Measurements from ENCODE around the gene TPK1. TPM values are rescaled to one million over a fixed set of nuclear protein-coding genes. Genes with fewer than 3 reads are reported as not detected.

The TPK1 gene
- total and polyA plus RNA-seq, 2 donors, result 6.7 to 7.4 TPM

DNA sequence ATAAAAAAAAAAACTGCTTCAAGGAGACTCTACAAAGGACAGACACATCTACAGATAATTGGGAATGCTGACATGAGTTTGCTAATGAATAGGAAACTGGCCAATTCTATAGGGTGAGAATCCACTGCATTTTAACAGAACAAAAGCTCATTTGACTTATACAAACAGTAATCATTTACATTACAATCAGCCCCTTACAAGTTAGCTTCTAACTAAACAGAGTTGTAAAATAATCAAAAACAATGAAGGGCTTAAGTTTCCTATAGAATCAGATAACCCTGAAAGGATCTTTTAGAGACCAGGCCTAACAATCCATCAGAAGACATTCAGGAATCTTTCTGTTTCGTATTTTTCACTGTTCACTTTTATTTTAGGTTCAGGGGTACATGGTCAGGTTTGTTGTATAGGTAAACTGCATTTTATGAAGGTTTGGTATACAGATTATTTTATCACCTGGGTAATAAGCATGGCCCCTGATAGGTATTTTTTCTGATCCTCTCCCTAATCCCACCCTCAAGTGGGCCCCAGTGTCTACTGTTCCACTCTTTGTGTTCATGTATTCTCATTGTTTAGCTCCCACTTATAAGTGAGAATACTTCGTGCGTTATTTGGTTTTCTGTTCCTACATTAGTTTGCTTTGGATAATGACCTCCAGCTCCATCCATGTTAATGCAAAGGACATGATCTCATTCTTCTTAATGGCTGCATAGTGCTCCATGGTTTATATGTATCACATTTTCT is 301.0 kb downstream of the TPK1 start:
- H3K27me3 ChIP-seq (ENCODE audit: control insufficient read depth in 2 of 2, insufficient read depth in 1 of 2, low read length in 1 of 2), result no peaks in the 10 kb centered on the region

DNA sequence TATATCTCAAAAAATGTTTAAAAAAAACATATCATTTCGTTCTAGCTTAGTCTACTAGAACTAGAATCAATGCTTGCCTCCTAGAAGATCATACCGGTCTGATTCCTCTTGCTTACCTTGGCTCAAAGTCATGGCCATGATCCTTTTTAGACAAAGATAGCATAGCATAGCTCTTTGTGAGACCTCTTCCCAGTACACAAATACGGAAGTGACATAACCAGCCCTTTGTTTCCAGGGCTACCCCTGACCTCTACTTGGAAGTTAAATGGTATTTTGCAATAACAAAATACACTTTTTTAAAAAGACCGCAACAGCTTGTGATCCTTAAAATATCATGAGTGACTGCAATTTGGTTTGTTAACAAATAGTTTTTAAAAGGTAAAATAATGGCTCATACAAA is 301.7 kb downstream of the TPK1 start:
- Histone ChIP-seq H3K4me1 (ENCODE audit: control insufficient read depth in 2 of 2, insufficient read depth in 2 of 2, low read length in 2 of 2) (no peaks in the 10 kb centered on the region), H3K27ac (ENCODE audit: low read depth in 1 of 2, low read length in 1 of 2) (no peak overlapping the region), H3K27me3 (ENCODE audit: control insufficient read depth in 2 of 2, insufficient read depth in 1 of 2, low read length in 1 of 2) (no peaks in the 10 kb centered on the region), H3K4me3 (ENCODE audit: low read length in 2 of 2) (no peak overlapping the region), H3K9me3 (ENCODE audit: control insufficient read depth in 2 of 2, insufficient read depth in 1 of 2, low read length in 1 of 2) (no peaks in the 10 kb centered on the region), H3K36me3 (ENCODE audit: control insufficient read depth in 2 of 2, insufficient read depth in 2 of 2, low read length in 1 of 2) (no peaks in the 10 kb centered on the region)
- WGBS, result 94% methylated on average over 4 of the region's 4 CpGs
- DNase-seq (ENCODE audit: low read depth in 6 of 9, low spot score in 9 of 9), result no peak

More for the DNA sequence above, 301.0 kb downstream of the TPK1 start:
- DNase-seq (ENCODE audit: low read depth in 6 of 9, low spot score in 9 of 9), result no peak
- H3K4me3 ChIP-seq (ENCODE audit: low read length in 2 of 2), result no peak overlapping the region
- H3K27ac ChIP-seq (ENCODE audit: low read depth in 1 of 2, low read length in 1 of 2), result no peak overlapping the region
- H3K9me3 ChIP-seq (ENCODE audit: control insufficient read depth in 2 of 2, insufficient read depth in 1 of 2, low read length in 1 of 2), result no peaks in the 10 kb centered on the region
- 76% methylated on average over 3 of the region's 3 CpGs for WGBS
- H3K4me1 ChIP-seq (ENCODE audit: control insufficient read depth in 2 of 2, insufficient read depth in 2 of 2, low read length in 2 of 2), result no peaks in the 10 kb centered on the region
- no peaks in the 10 kb centered on the region for H3K36me3 ChIP-seq (ENCODE audit: control insufficient read depth in 2 of 2, insufficient read depth in 2 of 2, low read length in 1 of 2)

DNA sequence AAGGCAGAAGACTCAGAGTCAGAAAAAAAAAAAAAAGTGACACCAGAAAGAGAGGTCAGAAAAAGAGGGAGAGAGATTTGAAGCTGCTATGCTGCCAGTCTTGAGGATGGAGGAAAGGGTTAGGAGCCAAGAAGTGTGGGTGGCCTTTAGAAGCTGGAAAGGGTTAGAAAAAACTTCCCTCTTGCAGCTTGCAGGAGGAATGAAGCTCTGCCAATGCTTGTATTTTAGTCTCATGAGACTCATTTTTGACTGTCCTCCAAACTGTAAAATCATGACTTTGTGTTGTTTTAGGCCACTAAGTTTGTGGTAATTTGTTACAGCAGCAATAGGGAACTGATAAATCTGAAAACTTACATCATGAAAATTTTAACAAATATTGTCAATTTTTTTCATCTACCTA is 304.7 kb downstream of the TPK1 start:
- no peak for DNase-seq (ENCODE audit: low read depth in 6 of 9, low spot score in 9 of 9)
- no peaks in the 10 kb centered on the region for H3K9me3 ChIP-seq (ENCODE audit: control insufficient read depth in 2 of 2, insufficient read depth in 1 of 2, low read length in 1 of 2)
- H3K4me1 ChIP-seq (ENCODE audit: control insufficient read depth in 2 of 2, insufficient read depth in 2 of 2, low read length in 2 of 2), result no peaks in the 10 kb centered on the region
- no peaks in the 10 kb centered on the region for H3K36me3 ChIP-seq (ENCODE audit: control insufficient read depth in 2 of 2, insufficient read depth in 2 of 2, low read length in 1 of 2)
- no peak overlapping the region for H3K4me3 ChIP-seq (ENCODE audit: low read length in 2 of 2)
- H3K27ac ChIP-seq (ENCODE audit: low read depth in 1 of 2, low read length in 1 of 2), result no peak overlapping the region
- H3K27me3 ChIP-seq (ENCODE audit: control insufficient read depth in 2 of 2, insufficient read depth in 1 of 2, low read length in 1 of 2), result no peaks in the 10 kb centered on the region

DNA sequence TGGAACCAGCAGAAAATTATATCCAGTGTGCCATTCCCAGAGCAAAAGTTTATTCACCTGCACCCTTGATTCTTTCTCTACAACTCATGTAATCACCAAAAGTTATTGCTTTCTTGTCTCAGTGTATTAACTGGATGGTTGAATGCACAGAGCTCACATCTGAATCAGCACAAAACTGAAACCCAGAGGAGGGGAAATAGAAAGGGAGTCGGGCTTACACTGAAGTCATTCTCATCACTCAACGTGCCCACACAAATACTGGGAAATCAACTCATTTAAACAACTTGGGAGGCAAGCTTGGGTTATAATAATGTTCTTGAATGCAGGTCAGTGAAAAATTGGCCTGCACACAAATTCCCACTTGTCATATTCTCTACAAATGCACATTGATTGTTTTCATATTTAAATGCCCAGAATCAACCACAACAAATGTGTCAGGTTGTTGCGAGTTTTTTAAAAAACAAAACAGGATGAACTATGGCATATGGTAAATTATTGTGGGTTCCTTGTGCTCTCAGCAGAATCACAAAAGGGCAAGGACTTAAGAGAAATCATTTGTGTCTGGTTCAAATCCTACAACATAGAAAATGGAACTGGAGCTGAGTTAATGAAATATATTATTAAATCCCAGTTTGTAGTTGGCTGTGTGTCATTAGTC is 306.5 kb downstream of the TPK1 start:
- Histone ChIP-seq H3K27me3 (ENCODE audit: control insufficient read depth in 2 of 2, insufficient read depth in 1 of 2, low read length in 1 of 2) (no peaks in the 10 kb centered on the region), H3K27ac (ENCODE audit: low read depth in 1 of 2, low read length in 1 of 2) (no peak overlapping the region), H3K9me3 (ENCODE audit: control insufficient read depth in 2 of 2, insufficient read depth in 1 of 2, low read length in 1 of 2) (no peaks in the 10 kb centered on the region), H3K4me3 (ENCODE audit: low read length in 2 of 2) (no peak overlapping the region), H3K36me3 (ENCODE audit: control insufficient read depth in 2 of 2, insufficient read depth in 2 of 2, low read length in 1 of 2) (no peaks in the 10 kb centered on the region), H3K4me1 (ENCODE audit: control insufficient read depth in 2 of 2, insufficient read depth in 2 of 2, low read length in 2 of 2) (no peaks in the 10 kb centered on the region)
- no peak for DNase-seq (ENCODE audit: low read depth in 6 of 9, low spot score in 9 of 9)
- 59% methylated on average over 3 of the region's 3 CpGs for WGBS

DNA sequence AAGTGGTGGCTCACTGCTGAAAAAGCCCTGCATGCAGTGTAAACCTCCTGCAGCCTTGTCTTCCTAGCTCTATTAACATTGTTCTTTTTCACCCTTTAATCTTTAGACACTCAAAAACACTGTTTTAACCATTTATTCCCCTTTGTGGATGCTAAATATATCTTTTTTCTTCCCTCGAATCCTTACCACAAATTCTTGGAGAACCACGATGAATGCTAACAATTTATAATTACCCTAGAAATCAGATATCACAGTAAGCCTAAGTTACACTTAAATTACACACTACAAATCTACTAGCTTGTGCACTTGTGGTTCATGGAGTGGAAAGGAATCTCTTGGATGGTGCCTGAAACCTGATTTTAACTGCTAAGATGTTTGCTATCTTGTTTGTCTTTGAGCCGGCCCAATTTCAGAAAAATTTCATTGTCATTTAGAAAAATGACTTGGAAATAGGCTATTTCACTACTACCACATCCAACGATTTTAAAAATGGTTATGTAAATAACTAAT is 307.3 kb downstream of the TPK1 start:
- Histone ChIP-seq H3K36me3 (ENCODE audit: control insufficient read depth in 2 of 2, insufficient read depth in 2 of 2, low read length in 1 of 2) (no peaks in the 10 kb centered on the region), H3K27me3 (ENCODE audit: control insufficient read depth in 2 of 2, insufficient read depth in 1 of 2, low read length in 1 of 2) (no peaks in the 10 kb centered on the region), H3K4me1 (ENCODE audit: control insufficient read depth in 2 of 2, insufficient read depth in 2 of 2, low read length in 2 of 2) (no peaks in the 10 kb centered on the region), H3K9me3 (ENCODE audit: control insufficient read depth in 2 of 2, insufficient read depth in 1 of 2, low read length in 1 of 2) (no peaks in the 10 kb centered on the region), H3K27ac (ENCODE audit: low read depth in 1 of 2, low read length in 1 of 2) (no peak overlapping the region), H3K4me3 (ENCODE audit: low read length in 2 of 2) (no peak overlapping the region)
- DNase-seq (ENCODE audit: low read depth in 6 of 9, low spot score in 9 of 9), result no peak
- 96% methylated on average over 4 of the region's 4 CpGs for WGBS

DNA sequence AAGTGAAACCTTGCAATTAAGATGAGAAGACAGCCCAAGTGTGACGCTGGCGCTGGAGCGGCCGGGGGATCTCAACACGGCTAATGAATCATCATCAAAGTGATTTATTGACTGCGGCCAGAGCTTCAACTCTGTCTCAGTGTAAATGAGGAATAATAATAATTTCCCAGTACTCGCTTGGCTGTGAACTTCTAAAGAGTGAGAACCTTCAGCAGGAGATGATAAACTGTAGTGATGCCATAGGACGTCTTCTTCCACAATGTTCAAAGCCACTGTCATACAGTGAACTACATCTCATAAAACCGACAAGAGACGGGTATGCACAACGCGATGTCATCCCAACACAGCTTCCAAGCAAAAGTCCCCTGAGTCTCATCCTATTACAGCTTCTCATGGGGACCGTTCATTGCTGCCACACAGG is 308.8 kb downstream of the TPK1 start:
- Histone ChIP-seq H3K4me3 (ENCODE audit: low read length in 2 of 2) (no peak overlapping the region), H3K27me3 (ENCODE audit: control insufficient read depth in 2 of 2, insufficient read depth in 1 of 2, low read length in 1 of 2) (no peaks in the 10 kb centered on the region), H3K9me3 (ENCODE audit: control insufficient read depth in 2 of 2, insufficient read depth in 1 of 2, low read length in 1 of 2) (no peaks in the 10 kb centered on the region), H3K27ac (ENCODE audit: low read depth in 1 of 2, low read length in 1 of 2) (no peak overlapping the region), H3K36me3 (ENCODE audit: control insufficient read depth in 2 of 2, insufficient read depth in 2 of 2, low read length in 1 of 2) (no peaks in the 10 kb centered on the region), H3K4me1 (ENCODE audit: control insufficient read depth in 2 of 2, insufficient read depth in 2 of 2, low read length in 2 of 2) (no peaks in the 10 kb centered on the region)
- 91% methylated on average over 13 of the region's 13 CpGs for WGBS
- no peak for DNase-seq (ENCODE audit: low read depth in 6 of 9, low spot score in 9 of 9)

DNA sequence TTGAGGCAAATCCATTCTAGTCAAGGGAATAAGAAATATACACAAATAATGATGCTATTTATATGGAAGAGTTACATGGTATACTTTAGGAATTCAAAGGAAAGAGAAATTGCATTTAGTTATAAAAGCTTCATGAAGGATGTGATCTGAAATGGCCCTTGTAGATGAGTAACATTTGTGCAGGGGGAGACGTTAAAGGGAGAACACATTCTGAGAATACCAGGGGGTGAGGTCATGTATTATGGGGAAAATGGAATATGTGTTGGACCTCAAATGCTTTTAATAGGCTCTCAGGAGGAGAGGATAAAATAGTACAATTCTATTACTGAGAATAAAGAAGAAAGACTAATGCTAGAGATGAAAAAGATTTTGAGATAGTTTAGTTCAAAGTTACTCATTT is 309.9 kb downstream of the TPK1 start:
- Histone ChIP-seq H3K27ac (ENCODE audit: low read depth in 1 of 2, low read length in 1 of 2) (no peak overlapping the region), H3K4me3 (ENCODE audit: low read length in 2 of 2) (no peak overlapping the region), H3K9me3 (ENCODE audit: control insufficient read depth in 2 of 2, insufficient read depth in 1 of 2, low read length in 1 of 2) (no peaks in the 10 kb centered on the region), H3K4me1 (ENCODE audit: control insufficient read depth in 2 of 2, insufficient read depth in 2 of 2, low read length in 2 of 2) (no peaks in the 10 kb centered on the region), H3K36me3 (ENCODE audit: control insufficient read depth in 2 of 2, insufficient read depth in 2 of 2, low read length in 1 of 2) (no peaks in the 10 kb centered on the region), H3K27me3 (ENCODE audit: control insufficient read depth in 2 of 2, insufficient read depth in 1 of 2, low read length in 1 of 2) (no peaks in the 10 kb centered on the region)
- no peak for DNase-seq (ENCODE audit: low read depth in 6 of 9, low spot score in 9 of 9)
- WGBS, result 89% methylated on average over 1 of the region's 1 CpG

DNA sequence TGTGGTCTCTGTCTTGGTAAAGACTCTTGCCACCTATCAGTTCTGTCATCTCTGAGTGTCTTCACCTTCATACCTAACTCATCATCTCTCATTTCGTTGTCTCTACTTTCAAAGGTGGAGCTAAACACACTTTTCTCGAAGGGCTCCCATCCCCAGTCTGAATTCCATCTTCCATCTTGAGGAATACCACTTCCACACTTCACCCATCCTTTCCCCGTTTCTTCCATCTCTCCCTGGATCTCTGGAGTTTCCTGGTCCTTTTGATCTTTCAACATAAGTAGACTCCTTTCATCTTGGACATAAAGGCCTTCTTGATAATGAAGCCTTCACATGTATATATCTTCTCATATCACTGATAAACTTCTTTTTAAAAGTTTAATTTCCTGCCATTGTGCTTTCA is 311.6 kb downstream of the TPK1 start:
- Histone ChIP-seq H3K27me3 (ENCODE audit: control insufficient read depth in 2 of 2, insufficient read depth in 1 of 2, low read length in 1 of 2) (no peaks in the 10 kb centered on the region), H3K27ac (ENCODE audit: low read depth in 1 of 2, low read length in 1 of 2) (no peak overlapping the region), H3K36me3 (ENCODE audit: control insufficient read depth in 2 of 2, insufficient read depth in 2 of 2, low read length in 1 of 2) (no peaks in the 10 kb centered on the region), H3K4me3 (ENCODE audit: low read length in 2 of 2) (no peak overlapping the region), H3K4me1 (ENCODE audit: control insufficient read depth in 2 of 2, insufficient read depth in 2 of 2, low read length in 2 of 2) (no peaks in the 10 kb centered on the region), H3K9me3 (ENCODE audit: control insufficient read depth in 2 of 2, insufficient read depth in 1 of 2, low read length in 1 of 2) (no peaks in the 10 kb centered on the region)
- WGBS, result 90% methylated on average over 3 of the region's 3 CpGs
- DNase-seq (ENCODE audit: low read depth in 6 of 9, low spot score in 9 of 9), result no peak

DNA sequence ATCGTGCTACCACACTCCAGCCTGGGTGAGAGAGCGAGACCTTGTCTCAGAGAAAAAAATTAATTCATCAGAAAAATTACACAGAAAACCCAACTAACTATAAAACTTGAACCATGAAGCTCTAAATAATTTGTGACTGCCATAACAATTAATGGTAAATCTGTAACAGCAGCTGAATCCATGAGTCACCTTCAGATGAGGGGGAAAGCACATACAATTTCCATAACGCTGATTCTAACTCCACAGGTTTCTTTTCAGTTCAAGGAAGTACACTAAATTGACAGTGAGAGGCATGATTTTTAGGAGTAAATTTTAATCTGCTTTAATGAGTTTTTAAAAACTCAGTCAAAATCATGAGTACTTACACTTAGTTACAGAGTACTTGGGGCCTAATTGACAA is 312.2 kb downstream of the TPK1 start:
- no peaks in the 10 kb centered on the region for H3K36me3 ChIP-seq (ENCODE audit: control insufficient read depth in 2 of 2, insufficient read depth in 2 of 2, low read length in 1 of 2)
- H3K9me3 ChIP-seq (ENCODE audit: control insufficient read depth in 2 of 2, insufficient read depth in 1 of 2, low read length in 1 of 2), result no peaks in the 10 kb centered on the region
- 98% methylated on average over 3 of the region's 3 CpGs for WGBS
- H3K27me3 ChIP-seq (ENCODE audit: control insufficient read depth in 2 of 2, insufficient read depth in 1 of 2, low read length in 1 of 2), result no peaks in the 10 kb centered on the region
- DNase-seq (ENCODE audit: low read depth in 6 of 9, low spot score in 9 of 9), result no peak
- no peak overlapping the region for H3K4me3 ChIP-seq (ENCODE audit: low read length in 2 of 2)
- H3K4me1 ChIP-seq (ENCODE audit: control insufficient read depth in 2 of 2, insufficient read depth in 2 of 2, low read length in 2 of 2), result no peaks in the 10 kb centered on the region
- H3K27ac ChIP-seq (ENCODE audit: low read depth in 1 of 2, low read length in 1 of 2), result no peak overlapping the region

Measured in thymus (tissue), 11 donors.